B cell (primary cell): ENCODE data around the gene PPARG. TPM values are rescaled to one million over a fixed set of nuclear protein-coding genes. Genes with fewer than 3 reads are reported as not detected.

Source experiments
- ATAC-seq: fragments of 200-7000 bp; cut with Tn5 transposase; one replicate; pipeline ENCODE4 v1.10.0; 2021; ENCODE audit warnings: low read depth, mild to moderate bottlenecking, moderate number of reproducible peaks, moderate library complexity
- CTCF ChIA-PET: fragments of 350-600 bp; sonication (Branson Sonifier 250); formaldehyde crosslinking; loops from one replicate; lab custom pipeline; 2021; ENCODE audit warnings: antibody characterized with exemption, inconsistent platforms; lab: Charles Lee
- POLR2A ChIA-PET: fragments of 350-600 bp; sonication (Branson Sonifier 250); formaldehyde crosslinking; loops from one replicate; lab custom pipeline; 2021; ENCODE audit warnings: antibody characterized with exemption; lab: Charles Lee
- DNase-seq: peaks from one replicate; pipeline ENCODE4 v3.0.0; 2013
- H2AFZ ChIP-seq: 2 replicates; pipeline ENCODE4 v1.6.1; 2012; ENCODE audit warnings: mild to moderate bottlenecking, low read depth, low read length; ENCODE audit not compliant: insufficient read depth, poor library complexity, severe bottlenecking
- H3K27ac ChIP-seq, 2 donors: 1 replicate in 1 of 2; 2 replicates in 1 of 2; pipeline ENCODE4 v1.5.1; 2012 to 2013; ENCODE audit warnings: low read length in 2 of 2, mild to moderate bottlenecking in 2 of 2, moderate library complexity in 1 of 2
- H3K27me3 ChIP-seq, 4 experiments: fragments of 200-600 bp in 1 of 4; sonication (generic) in 1 of 4; replicated peaks in 1 of 4; 1 replicate in 2 of 4; 2 replicates in 2 of 4; pipeline versions ENCODE4 v1.6.1 to v1.7.0; 2013 to 2016; ENCODE audit warnings: low read length in 3 of 4, mild to moderate bottlenecking in 2 of 4, mixed read lengths in 1 of 4, moderate library complexity in 1 of 4; ENCODE audit not compliant: insufficient read depth in 4 of 4, control insufficient read depth in 3 of 4; ENCODE audit errors: control extremely low read depth in 1 of 4
- H3K36me3 ChIP-seq, 2 experiments: replicated peaks in 1 of 2; 1 replicate in 1 of 2; 2 replicates in 1 of 2; pipeline versions ENCODE4 v1.6.1 to v1.7.1; 2013; ENCODE audit warnings: low read length in 1 of 2; ENCODE audit not compliant: insufficient read depth in 2 of 2, control insufficient read depth in 1 of 2; ENCODE audit errors: control extremely low read depth in 1 of 2, extremely low read depth in 1 of 2
- H3K4me1 ChIP-seq, 2 donors: fragments of 200-600 bp in 1 of 2; sonication (generic) in 1 of 2; 1 replicate in 1 of 2; 2 replicates in 1 of 2; pipeline versions ENCODE4 v1.5.1 to v1.6.1; 2013 to 2017; ENCODE audit warnings: low read length in 2 of 2; ENCODE audit not compliant: control insufficient read depth in 2 of 2, insufficient read depth in 2 of 2
- H3K4me2 ChIP-seq: replicated peaks from 2 replicates; pipeline ENCODE3; 2012; ENCODE audit warnings: mild to moderate bottlenecking, low read depth, low read length; ENCODE audit not compliant: poor library complexity, severe bottlenecking
- H3K4me3 ChIP-seq, 5 experiments: fragments of 200-600 bp in 1 of 5; sonication (generic) in 1 of 5; 1 replicate in 3 of 5; 2 replicates in 2 of 5; pipeline versions ENCODE4 v1.5.1 to v1.7.0; 2011 to 2016; ENCODE audit warnings: low read length in 4 of 5, mild to moderate bottlenecking in 4 of 5, low read depth in 2 of 5, control low read depth in 1 of 5, moderate library complexity in 1 of 5; ENCODE audit not compliant: insufficient read depth in 1 of 5; ENCODE audit errors: control extremely low read depth in 1 of 5, extremely low read depth in 1 of 5
- H3K79me2 ChIP-seq: fragments of 200-600 bp; sonication (generic); one replicate; pipeline ENCODE4 v1.6.0; 2016; ENCODE audit warnings: low read length; ENCODE audit not compliant: control insufficient read depth, insufficient read depth
- H3K9ac ChIP-seq: fragments of 200-600 bp; sonication (generic); 2 replicates; pipeline ENCODE4 v1.6.1; 2017; ENCODE audit warnings: mild to moderate bottlenecking, low read length, moderate library complexity
- H3K9me3 ChIP-seq, 3 donors: one replicate each; pipeline versions ENCODE4 v1.6.1 to v1.7.1; 2013; ENCODE audit warnings: low read length in 2 of 3; ENCODE audit not compliant: control insufficient read depth in 2 of 3, insufficient read depth in 1 of 3; ENCODE audit errors: control extremely low read depth in 1 of 3
- H4K20me1 ChIP-seq: 2 replicates; pipeline ENCODE4 v1.6.0; 2012; ENCODE audit warnings: mild to moderate bottlenecking, low read length; ENCODE audit not compliant: insufficient read depth, control insufficient read depth, poor library complexity, severe bottlenecking
- H3K27ac Mint-ChIP-seq: one replicate; pipeline ENCODE4 v1.8.0; 2021; ENCODE audit warnings: mixed read lengths
- H3K27me3 Mint-ChIP-seq: one replicate; pipeline ENCODE4 v1.8.0; 2021; ENCODE audit warnings: mixed read lengths
- H3K4me1 Mint-ChIP-seq: one replicate; pipeline ENCODE4 v1.8.0; 2021; ENCODE audit warnings: mixed read lengths
- H3K4me3 Mint-ChIP-seq: one replicate; pipeline ENCODE4 v1.8.0; 2021; ENCODE audit warnings: mixed read lengths
- H3K9me3 Mint-ChIP-seq: one replicate; pipeline ENCODE4 v1.8.0; 2022; ENCODE audit warnings: mixed read lengths; ENCODE audit not compliant: insufficient read depth
- CTCF ChIP-seq: fragments of 200-600 bp; IDR thresholded peaks from one replicate; pipeline ENCODE4 v1.8.0; 2022; ENCODE audit warnings: antibody characterized with exemption, mild to moderate bottlenecking
- EZH2 ChIP-seq: IDR thresholded peaks from 2 replicates; pipeline ENCODE4 v1.6.1; 2012; ENCODE audit warnings: borderline replicate concordance, low read depth, mild to moderate bottlenecking, moderate library complexity, low read length; ENCODE audit not compliant: insufficient read depth, poor library complexity, severe bottlenecking
- WGBS: methylation state at CpG from one replicate; pipeline ENCODE4 v1.1.5; 2013; ENCODE audit warnings: missing lambda C conversion rate; ENCODE audit not compliant: insufficient coverage; 5-methylcytosine and 5-hydroxymethylcytosine counted together
- intact Hi-C: fragments of 100-400 bp; cut with micrococcal nuclease; formaldehyde crosslinking; loops from one replicate; pipeline ENCODE4 v1.10.0; 2022
- polyA plus RNA-seq: library from polyadenylated mRNA; depleted of rRNA; stranded (reverse); fragments of >200 nt; gene quantifications from 2 replicates; pipeline ENCODE4 v1.2.3, GENCODE V29; 2012
- total RNA-seq, 2 donors: library from RNA; stranded (reverse); fragments of 120-200 nt in 1 of 2; gene quantifications; 1 replicate in 1 of 2; 2 replicates in 1 of 2; pipeline versions ENCODE4 v1.2.3 to v1.2.4, GENCODE V29; 2013 to 2022

Gene PPARG
- total and polyA plus RNA-seq, 2 donors (not counting 1 experiment from before 2014, with no cell fraction given), result 0.12 to 0.44 TPM

DNA sequence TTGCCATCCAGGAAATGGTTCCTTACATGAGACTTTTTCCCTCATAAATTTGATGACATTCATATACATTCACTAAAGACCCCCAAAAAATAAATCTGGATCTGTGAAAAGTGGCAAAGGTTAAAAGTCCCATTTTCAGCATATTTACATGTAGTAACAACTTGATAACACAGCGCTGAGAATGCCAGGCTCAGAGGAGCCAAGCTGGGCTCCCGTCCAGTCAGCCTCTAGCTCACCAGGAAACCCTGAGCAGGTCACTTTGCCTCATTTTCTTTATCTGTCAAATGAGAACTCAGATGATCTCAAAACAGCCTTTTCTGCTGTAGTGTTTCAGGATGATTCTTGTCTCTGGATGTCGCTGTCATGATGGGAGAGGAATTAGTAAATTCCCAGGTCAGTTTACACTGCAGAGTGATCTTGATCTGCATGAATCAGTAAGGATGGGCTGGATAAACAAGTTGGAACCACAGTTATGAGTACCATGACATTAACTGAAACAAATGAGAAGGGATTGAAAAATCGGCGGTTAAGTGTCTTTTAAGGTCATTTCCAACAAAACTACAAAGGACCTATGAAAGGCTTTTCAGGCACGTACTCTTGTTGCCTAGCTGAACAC lies 82.8 kb downstream of the PPARG start:
- H3K9me3 Mint-ChIP-seq, result no peaks in the 10 kb centered on the region
- H3K4me3 Mint-ChIP-seq, result no peak overlapping the region
- no peak overlapping the region for H3K27ac Mint-ChIP-seq
- H3K4me1 Mint-ChIP-seq, result no peaks in the 10 kb centered on the region
- H3K79me2 ChIP-seq, result no peaks in the 10 kb centered on the region
- H3K9ac ChIP-seq, result no peak overlapping the region
- H3K4me1 ChIP-seq, result no peaks in the 10 kb centered on the region
- H4K20me1 ChIP-seq, result no peaks in the 10 kb centered on the region
- peaks cover 17% of the 10 kb centered on the region for H3K27me3 Mint-ChIP-seq
- TF ChIP-seq EZH2 (no peak), CTCF (no peak)
- H3K27me3 ChIP-seq, result peaks cover 0 to 6% (median 0%) of the 10 kb centered on the region in 4 experiments
- ChIA-PET POLR2A (no interaction called here), CTCF (no interaction called here)
- intact Hi-C loops, result no loop called here
- no peak overlapping the region for H3K27ac ChIP-seq
- H3K4me2 ChIP-seq, result no peak overlapping the region
- 77% methylated on average over 5 of the region's 6 CpGs for WGBS
- H3K4me3 ChIP-seq, result no peak overlapping the region
- no peak overlapping the region for H2AFZ ChIP-seq
- H3K9me3 ChIP-seq, result no peaks in the 10 kb centered on the region
- no peak for ATAC-seq
- no peak for DNase-seq
- H3K36me3 ChIP-seq, result no peaks in the 10 kb centered on the region

- no peaks in the 10 kb centered on the region for H3K4me1 ChIP-seq
- Mint-ChIP-seq H3K27me3 (peaks cover 14% of the 10 kb centered on the region), H3K4me3 (no peak overlapping the region), H3K4me1 (no peaks in the 10 kb centered on the region), H3K9me3 (no peaks in the 10 kb centered on the region), H3K27ac (no peak overlapping the region)
- no peaks in the 10 kb centered on the region for H3K79me2 ChIP-seq
- peaks cover 0 to 6% (median 0%) of the 10 kb centered on the region in 4 experiments for H3K27me3 ChIP-seq
- DNase-seq (no peak), ATAC-seq (no peak)
- ChIA-PET POLR2A (no interaction called here), CTCF (no interaction called here)
- H4K20me1 ChIP-seq, result no peaks in the 10 kb centered on the region
- no peaks in the 10 kb centered on the region for H3K9me3 ChIP-seq
- TF ChIP-seq CTCF, result no peak
- TF ChIP-seq EZH2, result no peak
- WGBS, result no CpG with 5 or more reads among the region's 2 CpGs
- intact Hi-C loops, result no loop called here
- no peak overlapping the region for H3K4me3 ChIP-seq
- no peak overlapping the region for H3K27ac ChIP-seq
- H3K36me3 ChIP-seq, result no peaks in the 10 kb centered on the region
- H3K4me2 ChIP-seq, result no peak overlapping the region
- H2AFZ ChIP-seq, result no peak overlapping the region
- no peak overlapping the region for H3K9ac ChIP-seq
Measured at GRCh38 chr3:12372741-12373280, 83.9 kb downstream of the PPARG start.
